A673 (cell line): Measurements from ENCODE around the gene OR4S1. TPM values are rescaled to one million over a fixed set of nuclear protein-coding genes. Genes with fewer than 3 reads are reported as not detected.

ENCODE experiments used
- Bru-seq: library from RNA; stranded (reverse); fragments of 400-500 nt; gene quantifications from one replicate; lab custom pipeline; 2021; lab: Mats Ljungman, UMichigan
- BruChase-seq, 2 experiments: library from RNA; stranded (reverse); fragments of 400-500 nt; gene quantifications; one replicate each; lab custom pipeline; 2021; lab: Mats Ljungman, UMichigan
- BruUV-seq: library from RNA; stranded (reverse); fragments of 400-500 nt; replicated peaks from 2 replicates; lab custom pipeline; 2021; lab: Mats Ljungman, UMichigan
- CTCF ChIA-PET: fragments of 300-600 bp; sonication (Branson Sonifier 250); formaldehyde crosslinking; loops from one replicate; lab custom pipeline; 2022; ENCODE audit warnings: antibody characterized with exemption; lab: Charles Lee
- POLR2A ChIA-PET: fragments of 300-600 bp; sonication (Branson Sonifier 250); formaldehyde crosslinking; loops from one replicate; lab custom pipeline; 2022; ENCODE audit warnings: antibody characterized with exemption; ENCODE audit not compliant: low non-redundant PET; lab: Charles Lee
- DNase-seq: peaks from one replicate; pipeline ENCODE4 v3.0.0-alpha.2; 2015; ENCODE audit warnings: low spot score
- H3K27ac ChIP-seq: fragments of 200-600 bp; sonication (generic); 2 replicates; pipeline ENCODE4 v1.5.1; 2016; ENCODE audit warnings: mixed run types, low read depth, mild to moderate bottlenecking, mixed read lengths, antibody characterized with exemption, low read length; ENCODE audit not compliant: poor library complexity, severe bottlenecking
- H3K27me3 ChIP-seq: fragments of 200-600 bp; sonication (generic); replicated peaks from 2 replicates; pipeline ENCODE4 v1.6.1; 2017; ENCODE audit warnings: mixed run types, low read depth, mild to moderate bottlenecking, mixed read lengths, antibody characterized with exemption, low read length; ENCODE audit not compliant: insufficient read depth, poor library complexity
- H3K36me3 ChIP-seq: fragments of 200-600 bp; sonication (generic); 2 replicates; pipeline ENCODE4 v1.6.1; 2016; ENCODE audit warnings: mixed run types, mild to moderate bottlenecking, mixed read lengths, antibody characterized with exemption, low read length; ENCODE audit not compliant: insufficient read depth, poor library complexity, severe bottlenecking
- H3K4me1 ChIP-seq: fragments of 200-600 bp; sonication (generic); 2 replicates; pipeline ENCODE4 v1.6.1; 2017; ENCODE audit warnings: mixed run types, mild to moderate bottlenecking, mixed read lengths, antibody characterized with exemption, low read length; ENCODE audit not compliant: insufficient read depth, poor library complexity, severe bottlenecking
- H3K4me3 ChIP-seq: fragments of 200-600 bp; sonication (generic); 2 replicates; pipeline ENCODE4 v1.5.1; 2016; ENCODE audit warnings: low read depth, mixed run types, mild to moderate bottlenecking, mixed read lengths, low read length; ENCODE audit not compliant: poor library complexity, severe bottlenecking
- H3K9me3 ChIP-seq: fragments of 200-600 bp; sonication (generic); 2 replicates; pipeline ENCODE4 v1.6.1; 2016; ENCODE audit warnings: mixed run types, low read depth, mild to moderate bottlenecking, mixed read lengths, antibody characterized with exemption, low read length; ENCODE audit not compliant: poor library complexity, severe bottlenecking
- CTCF ChIP-seq: fragments of 300-800, 200-600 bp; sonication (generic); conservative IDR thresholded peaks from 2 replicates; pipeline ENCODE4 v1.5.1; 2017; ENCODE audit warnings: low read depth, mild to moderate bottlenecking, antibody characterized with exemption, low read length, moderate library complexity, mixed read lengths
- EZH2 ChIP-seq: fragments of 200-600 bp; sonication (generic); IDR thresholded peaks from 2 replicates; pipeline ENCODE4 v1.6.1; 2017; ENCODE audit warnings: borderline replicate concordance, low read depth, mild to moderate bottlenecking, mixed read lengths, antibody characterized with exemption, low read length; ENCODE audit not compliant: poor library complexity, severe bottlenecking
- intact Hi-C: fragments of 100-400 bp; cut with micrococcal nuclease; formaldehyde crosslinking; loops from one replicate; pipeline ENCODE4 v1.10.0; 2022; ENCODE audit not compliant: unreplicated experiment
- long read RNA-seq: library from polyadenylated mRNA; stranded (forward); transcript quantifications from one replicate; pipeline ENCODE4 v2.0.0, GENCODE V29; 2022
- total RNA-seq: library from RNA; stranded (reverse); gene quantifications from 2 replicates; pipeline ENCODE4 v1.2.3, GENCODE V29; 2021

Gene OR4S1, protein sequence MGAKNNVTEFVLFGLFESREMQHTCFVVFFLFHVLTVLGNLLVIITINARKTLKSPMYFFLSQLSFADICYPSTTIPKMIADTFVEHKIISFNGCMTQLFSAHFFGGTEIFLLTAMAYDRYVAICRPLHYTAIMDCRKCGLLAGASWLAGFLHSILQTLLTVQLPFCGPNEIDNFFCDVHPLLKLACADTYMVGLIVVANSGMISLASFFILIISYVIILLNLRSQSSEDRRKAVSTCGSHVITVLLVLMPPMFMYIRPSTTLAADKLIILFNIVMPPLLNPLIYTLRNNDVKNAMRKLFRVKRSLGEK
- total RNA-seq = not detected in 2 replicates
- Bru-seq, nascent RNA = not detected
- not detected for BruChase-seq, experiment 1, labeled RNA remaining after a 2-hour chase
- BruChase-seq, experiment 2, labeled RNA remaining after a 6-hour chase = not detected
- long read RNA-seq = 0 reads

DNA sequence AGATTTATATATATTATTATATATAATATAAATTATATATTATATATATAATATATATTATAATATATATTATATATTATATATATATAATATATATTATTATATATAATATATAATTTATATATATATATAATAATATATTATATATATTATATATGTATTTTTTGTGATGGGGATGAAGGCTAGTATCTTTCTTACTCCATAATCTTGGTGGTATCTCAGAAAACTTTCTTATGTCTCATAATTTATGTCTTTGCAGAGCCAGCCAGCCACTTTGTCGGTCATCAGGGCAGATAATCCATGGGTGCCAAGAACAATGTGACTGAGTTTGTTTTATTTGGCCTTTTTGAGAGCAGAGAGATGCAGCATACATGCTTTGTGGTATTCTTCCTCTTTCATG lies at the start of gene OR4S1:
Gene OR4S1, plus strand, starts transcription at position 301 of the 400 bp plus-strand sequence. Its CDS starts 0 bp downstream, at position 301.
- Histone ChIP-seq H3K27me3 (no peaks in the 10 kb centered on the region), H3K36me3 (no peaks in the 10 kb centered on the region), H3K4me3 (no peak within 1 kb of the TSS), H3K4me1 (no peaks in the 10 kb centered on the region), H3K9me3 (no peaks in the 10 kb centered on the region), H3K27ac (no peak within 1 kb of the TSS)
- intact Hi-C loops = loop anchor here (2.0 to 10.0 kb wide), 8 partner anchors 61 to 1691 kb away; partner anchors contain the start of genes OR4C12 and OR4X2
- POLR2A ChIA-PET = no interaction called here
- CTCF ChIA-PET = no interaction called here
- TF ChIP-seq EZH2 = no peak
- no peak for TF ChIP-seq CTCF
- no peak for DNase-seq
- no TSS peak for BruUV-seq

GRCh38 chr11:48261600-48261999 lies 44.4 kb upstream of the OR4S1 start:
- H3K4me3 ChIP-seq = no peak overlapping the region
- H3K27me3 ChIP-seq = no peaks in the 10 kb centered on the region
- H3K27ac ChIP-seq = no peak overlapping the region
- no peaks in the 10 kb centered on the region for H3K4me1 ChIP-seq
- H3K9me3 ChIP-seq = no peaks in the 10 kb centered on the region
- BruUV-seq = no TSS peak
- ChIA-PET POLR2A (no interaction called here), CTCF (no interaction called here)
- intact Hi-C loops = no loop called here
- no peaks in the 10 kb centered on the region for H3K36me3 ChIP-seq
- no peak for DNase-seq
- no peak for TF ChIP-seq CTCF
- no peak for TF ChIP-seq EZH2

DNA sequence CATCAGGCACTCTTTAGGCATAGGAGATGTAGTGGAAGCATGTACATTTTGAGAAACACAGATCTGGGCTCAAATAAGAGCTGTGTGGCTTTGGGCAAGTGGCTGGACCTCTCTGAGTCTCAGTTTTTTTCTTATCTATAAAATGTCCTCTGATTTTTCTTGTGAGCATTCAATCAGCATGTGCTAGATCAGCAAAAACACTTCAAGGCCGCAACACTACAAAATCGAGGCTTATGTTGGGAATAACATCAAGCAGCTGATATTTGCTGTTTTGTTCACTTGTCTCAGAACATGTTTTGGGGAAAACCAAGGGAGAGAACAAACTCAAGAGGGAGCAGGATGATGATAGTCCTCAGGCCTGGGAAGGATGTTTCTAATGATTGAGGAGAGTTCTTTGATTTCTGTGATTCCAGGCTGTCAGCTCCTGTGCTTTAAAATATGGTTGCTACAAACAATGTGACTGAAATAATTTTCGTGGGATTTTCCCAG lies 42.6 kb upstream of the OR4S1 start, which contains the start of gene OR4X1:
Gene OR4X1, plus strand, starts transcription at position 439 of the 489 bp plus-strand sequence. Its CDS starts 0 bp downstream, at position 439.
- no peaks in the 10 kb centered on the region for H3K27me3 ChIP-seq
- H3K9me3 ChIP-seq = no peaks in the 10 kb centered on the region
- intact Hi-C loops = no loop called here
- no peak for DNase-seq
- ChIA-PET CTCF (no interaction called here), POLR2A (no interaction called here)
- H3K36me3 ChIP-seq = no peaks in the 10 kb centered on the region
- H3K4me3 ChIP-seq = no peak within 1 kb of the TSS
- no peak within 1 kb of the TSS for H3K27ac ChIP-seq
- H3K4me1 ChIP-seq = no peaks in the 10 kb centered on the region
- no peak for TF ChIP-seq CTCF
- no peak for TF ChIP-seq EZH2
- BruUV-seq = no TSS peak
